Urothelium cell line (cell line): Measurements from ENCODE around the gene IQCH.

Experiments used
- DNase-seq: peaks from one replicate; pipeline ENCODE4 v3.0.0; 2011; ENCODE audit warnings: low spot score, mixed read lengths
- FAIRE-seq: peaks from 2 replicates; lab custom pipeline; 2011; peaks lifted over from hg19 to GRCh38; lab: Jason Lieb, UNC

Gene IQCH

DNA sequence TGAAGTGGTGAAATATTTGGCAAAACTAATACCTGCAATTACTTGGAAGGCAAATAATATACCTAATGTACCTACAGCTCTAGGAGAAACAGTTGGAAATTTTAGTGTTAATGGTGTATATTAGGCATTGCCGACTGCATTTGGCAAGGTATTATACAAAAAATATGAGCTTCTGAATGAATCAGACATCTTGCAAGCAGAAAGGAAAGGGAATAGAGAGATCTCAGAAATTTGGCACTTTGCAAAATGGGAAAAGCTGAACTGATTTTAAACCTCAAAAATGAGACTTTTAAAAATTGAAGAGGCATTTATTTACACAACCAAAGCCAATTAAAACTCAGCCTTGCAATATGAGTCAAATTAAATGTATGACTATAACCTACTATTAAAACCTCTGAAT is 226.2 kb downstream of the IQCH start:
- DNase-seq (no peak), FAIRE-seq (no peak)

DNA sequence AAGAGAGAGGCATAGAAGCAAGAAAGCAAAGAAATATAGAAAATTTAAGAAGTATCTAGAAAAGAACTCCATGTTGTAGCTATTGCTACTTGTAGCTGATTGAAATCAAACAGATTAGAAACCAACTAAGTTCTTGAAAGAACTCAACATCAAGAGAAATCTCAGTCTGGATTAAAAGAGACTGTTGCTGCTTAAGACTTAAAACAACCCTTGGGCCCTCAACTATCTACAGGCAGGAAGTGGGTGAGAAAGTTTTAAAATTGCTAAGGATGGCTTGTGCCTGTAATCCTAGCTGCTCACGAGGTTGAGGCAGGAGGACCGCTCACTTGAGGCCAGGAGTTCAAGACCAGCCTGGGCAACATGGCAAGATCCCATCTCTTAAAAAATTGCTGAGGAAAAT is 227.1 kb downstream of the IQCH start:
- FAIRE-seq (no peak), DNase-seq (no peak)

DNA sequence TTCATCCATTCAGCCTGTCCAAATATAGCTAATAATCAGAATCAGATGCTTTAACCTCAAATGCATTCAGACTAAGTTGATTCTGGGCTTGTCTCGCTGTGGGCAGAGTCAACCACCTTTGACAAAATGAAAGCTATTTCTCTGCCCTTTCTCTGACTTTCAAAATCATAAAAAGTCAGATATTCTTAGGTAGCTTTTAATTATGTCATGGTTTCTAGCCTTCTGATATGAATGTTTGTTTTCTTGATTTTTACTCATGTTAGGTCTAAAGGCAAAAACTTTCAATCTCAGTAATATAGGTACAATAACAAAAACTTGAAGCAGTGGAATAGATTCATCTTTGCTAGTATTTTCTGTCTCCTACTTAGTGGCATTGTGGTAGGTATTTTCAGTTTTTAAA is 241.0 kb downstream of the IQCH start:
- FAIRE-seq (no peak), DNase-seq (no peak)

DNA sequence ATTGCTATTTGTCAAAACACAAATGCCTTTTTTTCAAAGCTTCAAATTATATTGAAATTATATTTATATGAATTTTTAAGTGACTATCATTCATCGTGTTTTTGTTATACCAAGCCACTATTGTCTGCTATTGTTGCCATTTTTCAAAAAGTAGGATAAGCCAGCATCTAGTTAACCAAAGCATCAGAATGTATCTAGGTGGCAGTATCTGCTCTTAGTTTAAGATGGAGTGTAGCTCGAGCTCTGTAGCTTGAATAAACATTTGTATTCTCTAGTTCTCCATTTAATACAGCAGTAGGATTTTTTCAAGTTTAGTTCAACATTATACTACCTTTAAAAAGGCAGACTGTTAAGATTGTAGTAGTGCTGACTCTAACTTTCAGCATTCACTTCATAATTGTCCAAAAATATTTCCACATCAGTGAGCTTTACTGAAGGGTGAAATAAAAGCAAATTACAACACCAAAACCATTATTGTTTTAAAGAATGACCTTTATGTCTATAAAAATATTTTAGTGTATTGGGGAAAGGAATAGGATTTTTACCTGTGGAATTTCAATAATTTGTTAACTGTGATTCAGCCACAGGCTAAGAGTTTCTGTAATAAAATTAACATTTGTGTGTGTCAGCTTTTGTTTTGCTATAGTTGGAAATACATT is 246.7 kb downstream of the IQCH start:
- FAIRE-seq: no peak
- DNase-seq: no peak

DNA sequence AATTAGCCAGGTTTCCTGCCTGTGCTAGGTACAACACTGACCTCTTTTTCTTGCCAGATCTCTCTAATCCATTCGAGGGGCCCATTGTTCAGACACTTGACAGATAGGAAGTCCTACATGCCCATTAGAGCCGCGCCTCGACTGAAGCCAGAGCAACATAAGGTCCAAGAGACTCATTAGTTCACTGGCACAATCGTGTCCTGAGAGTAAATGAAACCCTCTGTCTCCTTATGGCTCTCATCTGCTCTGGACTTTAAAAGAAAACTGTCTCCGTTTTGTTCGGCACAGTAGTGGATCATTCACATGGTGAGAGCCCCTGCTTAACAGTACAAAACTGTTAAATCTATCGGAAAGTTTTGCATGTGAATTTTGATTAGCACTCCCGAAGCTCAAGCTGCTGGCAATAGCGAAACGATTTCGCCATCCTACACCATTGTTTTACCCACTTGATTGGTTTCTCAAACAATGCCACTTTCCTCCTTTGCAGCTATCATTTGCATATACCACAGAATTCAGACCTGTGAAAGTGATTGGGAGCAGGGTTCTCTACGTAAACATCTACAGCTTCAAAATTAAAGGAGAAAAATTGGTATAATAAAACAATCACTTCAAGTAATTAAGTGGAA is 247.4 kb downstream of the IQCH start:
- DNase-seq (no peak), FAIRE-seq (no peak)

DNA sequence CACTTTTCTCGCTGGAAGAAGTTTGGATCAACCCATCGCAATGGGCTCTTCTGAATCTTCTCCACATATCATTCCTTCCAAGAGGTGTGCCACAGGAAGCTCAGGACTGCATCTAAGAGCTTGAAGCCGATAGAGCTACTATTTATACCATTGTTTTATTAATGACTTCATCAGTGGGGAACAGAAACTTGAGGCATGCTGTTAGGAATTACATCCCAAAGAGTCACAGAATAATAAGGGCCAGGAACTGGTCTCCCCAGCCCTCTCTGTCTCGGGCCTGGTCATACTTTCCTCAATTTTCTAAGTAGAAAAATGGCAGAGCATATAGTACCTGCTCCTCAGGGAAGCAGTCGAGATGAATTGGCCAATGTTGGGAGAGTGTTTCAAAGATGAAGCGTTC is 249.5 kb downstream of the IQCH start:
- FAIRE-seq (no peak), DNase-seq (no peak)

DNA sequence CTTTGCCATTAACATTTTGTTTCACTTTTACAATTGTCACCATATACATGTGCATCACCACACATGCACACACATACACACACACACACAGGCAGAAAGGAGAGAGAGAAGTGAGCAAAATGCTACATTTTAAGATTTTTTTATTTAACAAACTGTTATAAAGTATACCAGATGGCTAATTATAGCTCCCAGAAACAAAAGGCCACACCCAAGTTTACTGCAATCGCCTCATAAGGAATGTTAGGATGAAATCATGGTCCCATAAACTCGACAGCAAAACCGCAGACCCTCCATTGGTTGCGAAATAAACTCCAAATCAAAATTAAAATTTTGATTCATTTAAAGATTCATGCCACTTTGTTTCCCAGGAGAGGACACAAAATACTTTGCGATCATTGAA is 250.2 kb downstream of the IQCH start:
- FAIRE-seq: peak; percentile 46
- no peak for DNase-seq

DNA sequence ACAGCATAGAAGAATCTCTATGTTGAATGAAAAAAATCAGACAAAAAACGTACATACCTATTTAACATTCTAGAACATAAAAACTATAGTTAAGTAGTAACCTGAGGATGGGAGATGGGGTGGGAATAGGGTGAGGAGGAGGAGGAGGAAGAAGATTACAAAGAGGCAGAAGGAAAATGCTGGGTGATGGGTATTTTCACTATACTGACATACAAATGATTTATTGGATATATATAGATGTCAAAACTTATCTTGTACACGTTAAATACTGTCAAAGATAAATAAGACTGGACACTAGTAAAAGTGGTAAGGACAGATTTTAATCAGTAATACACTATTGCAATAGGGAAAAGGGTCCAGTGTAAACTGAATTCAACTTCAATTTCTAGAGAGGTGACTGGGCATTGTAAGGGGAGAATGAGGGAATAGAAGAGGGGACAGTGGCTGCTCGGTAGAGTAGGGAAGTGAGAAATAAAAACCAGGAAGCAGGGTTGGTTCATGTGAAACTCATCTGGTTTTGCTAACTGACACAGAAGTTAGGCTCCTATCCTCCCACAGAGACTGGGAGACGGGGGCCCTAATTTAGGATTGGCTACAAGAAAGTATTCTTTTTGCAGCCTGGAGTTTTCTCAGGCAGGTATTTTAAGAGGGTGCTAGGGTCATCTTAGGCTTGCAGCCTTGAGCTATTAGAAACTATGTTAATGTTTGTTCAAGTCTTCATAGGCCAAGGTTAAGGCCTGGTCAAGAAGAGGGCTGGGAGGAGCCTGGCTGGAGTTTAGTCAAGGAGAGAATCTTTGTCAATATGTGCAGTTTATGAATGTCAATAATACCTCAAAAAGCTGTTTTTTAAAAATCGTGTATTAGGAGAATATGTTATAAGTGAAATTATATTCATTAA is 251.3 kb downstream of the IQCH start:
- FAIRE-seq (no peak), DNase-seq (no peak)

DNA sequence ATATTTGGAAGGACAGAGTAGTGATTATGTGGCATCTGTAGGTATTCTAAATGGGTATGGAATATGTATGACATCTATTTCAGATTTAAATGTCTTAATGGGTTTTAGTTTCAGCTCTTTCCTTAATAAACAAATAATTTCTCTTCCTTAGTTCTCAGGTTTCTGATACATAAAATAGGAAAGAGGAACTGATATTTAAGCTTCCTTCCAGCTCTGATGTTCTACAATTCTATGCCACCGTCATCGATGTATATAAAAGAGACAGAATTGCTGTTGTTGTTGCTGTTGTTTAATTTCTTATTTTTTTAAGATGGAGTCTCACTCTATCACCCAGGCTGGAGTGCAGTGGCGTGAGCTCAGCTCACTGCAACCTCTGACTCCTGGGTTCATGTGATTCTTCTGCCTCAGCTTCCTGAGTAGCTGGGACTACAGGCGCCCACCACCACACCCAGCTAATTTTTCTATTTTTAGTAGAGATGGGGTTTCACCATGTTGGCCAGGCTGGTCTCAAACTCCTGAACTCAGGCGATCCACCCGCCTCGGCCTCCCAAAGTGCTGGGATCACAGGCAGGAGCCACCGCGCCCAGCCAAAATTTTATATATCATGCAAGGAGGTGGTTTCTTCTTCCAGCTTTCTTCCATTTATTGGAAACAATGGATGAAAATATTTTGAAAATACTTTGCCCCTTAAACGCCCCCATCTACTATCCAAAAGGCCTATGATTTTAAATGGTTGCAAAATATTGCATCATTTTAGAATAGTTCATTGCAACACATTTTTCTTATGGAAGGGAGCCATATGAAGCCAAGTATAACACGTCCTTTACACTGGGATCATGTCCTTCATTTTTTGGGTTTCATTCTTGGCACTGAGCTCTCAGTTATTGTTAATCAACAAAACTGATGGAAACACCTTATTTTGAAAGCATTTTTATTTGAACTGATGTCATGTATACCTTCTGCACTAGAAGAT is 252.5 kb downstream of the IQCH start:
- FAIRE-seq (no peak), DNase-seq (no peak)

DNA sequence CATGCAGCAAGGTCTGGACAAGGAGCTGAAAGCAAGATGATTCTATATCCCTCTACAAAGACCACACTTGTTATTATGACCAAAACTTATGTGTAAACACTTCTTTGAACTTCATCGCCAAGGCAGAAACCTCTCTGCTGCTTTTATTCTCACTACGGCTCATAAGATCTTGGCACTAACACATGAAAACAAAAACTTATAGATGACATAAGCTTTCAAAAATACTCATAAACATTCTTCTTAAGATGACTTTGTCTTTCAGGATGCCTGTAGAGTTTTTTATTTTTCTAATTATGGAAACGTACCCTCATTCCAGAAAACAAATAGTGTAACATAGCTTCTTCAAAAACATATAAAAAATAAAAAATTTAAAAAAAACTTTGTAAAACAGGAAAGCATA is 253.8 kb downstream of the IQCH start:
- no peak for FAIRE-seq
- DNase-seq: no peak

DNA sequence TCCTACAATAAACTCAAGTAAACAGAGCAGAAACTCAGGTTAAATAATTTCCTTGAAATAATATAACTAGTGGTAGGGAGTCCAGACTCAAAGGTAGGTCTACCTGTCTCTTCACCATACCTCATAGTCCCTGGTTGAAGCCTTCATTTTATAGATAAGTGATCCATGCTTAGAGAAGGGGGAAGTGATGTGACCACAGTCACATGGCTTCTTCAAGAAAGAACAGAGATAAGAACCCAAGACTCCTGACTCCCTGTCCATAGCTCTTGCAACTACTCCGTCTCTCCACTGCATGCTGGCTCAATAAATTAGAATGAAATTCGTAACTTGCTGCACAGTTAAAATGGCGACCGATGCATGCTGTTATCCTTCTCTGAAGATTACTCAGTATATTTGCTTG is 255.3 kb downstream of the IQCH start:
- FAIRE-seq: no peak
- DNase-seq: no peak

DNA sequence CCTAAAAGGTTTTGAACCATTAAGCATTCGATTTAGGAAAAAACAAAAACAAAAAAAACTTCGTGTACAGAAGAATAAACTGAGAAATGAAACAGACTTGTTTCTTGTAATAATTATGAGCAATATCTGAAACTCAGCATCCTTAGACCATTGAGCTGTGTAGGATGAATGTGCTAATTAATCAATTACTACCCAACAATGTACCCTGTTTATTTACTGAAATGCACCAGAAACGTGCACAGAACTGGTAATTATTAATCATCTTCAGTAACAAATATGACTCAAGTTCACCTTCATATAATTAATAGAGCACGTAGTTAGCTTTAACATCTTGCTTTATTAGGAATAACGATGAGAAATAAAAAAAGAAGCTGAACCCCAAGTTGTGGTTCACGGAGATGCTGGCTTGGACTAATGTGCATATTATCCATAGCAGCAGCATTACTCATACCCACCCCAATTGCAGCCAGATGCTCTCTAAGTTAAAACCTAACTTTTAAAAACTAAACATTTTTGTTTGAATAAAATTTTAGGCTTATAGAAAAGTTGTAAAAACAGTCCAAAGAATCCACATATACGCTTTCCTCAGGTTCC is 256.1 kb downstream of the IQCH start:
- DNase-seq (no peak), FAIRE-seq (peak; percentile 40)

DNA sequence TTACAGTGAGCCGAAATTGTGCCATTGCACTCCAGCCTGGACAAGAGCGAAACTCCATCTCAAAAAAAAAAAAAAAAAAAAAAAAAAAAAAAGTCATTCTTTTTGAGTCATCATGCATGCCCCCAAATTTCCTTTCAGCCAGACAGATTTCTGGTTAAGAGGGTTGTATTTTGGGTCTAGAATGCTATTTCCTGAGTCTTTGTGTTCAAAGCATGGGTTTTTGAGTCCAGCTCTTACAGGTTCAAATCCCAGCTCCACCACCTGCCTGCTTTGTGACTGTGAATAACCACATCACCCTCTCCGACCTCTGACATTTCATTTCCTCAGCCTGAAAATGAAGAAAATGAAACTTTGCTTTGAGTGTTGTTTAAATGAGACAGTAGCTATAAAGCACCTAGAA is 257.0 kb downstream of the IQCH start:
- DNase-seq: no peak

DNA sequence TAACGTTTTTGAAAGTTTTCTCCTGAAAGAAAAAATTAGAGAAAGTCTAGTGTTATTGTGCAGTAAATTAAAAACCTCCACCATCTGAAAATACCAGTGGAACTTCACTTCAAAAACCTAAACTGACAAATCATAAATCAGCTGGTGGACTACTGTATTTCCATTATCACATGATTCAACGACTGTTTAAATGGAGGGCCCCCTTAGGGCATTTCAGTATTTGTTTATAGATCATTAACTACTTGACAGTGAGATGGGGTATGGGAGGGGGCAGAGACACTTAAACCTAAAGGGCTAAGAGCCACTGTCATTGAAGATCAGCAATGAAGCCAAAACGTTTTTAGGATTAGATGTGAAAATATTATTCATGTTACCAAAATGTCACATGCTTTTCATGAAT is 257.6 kb downstream of the IQCH start:
- no peak for DNase-seq
- no peak for FAIRE-seq

More for the DNA sequence above, 257.0 kb downstream of the IQCH start:
- FAIRE-seq: no peak

DNA sequence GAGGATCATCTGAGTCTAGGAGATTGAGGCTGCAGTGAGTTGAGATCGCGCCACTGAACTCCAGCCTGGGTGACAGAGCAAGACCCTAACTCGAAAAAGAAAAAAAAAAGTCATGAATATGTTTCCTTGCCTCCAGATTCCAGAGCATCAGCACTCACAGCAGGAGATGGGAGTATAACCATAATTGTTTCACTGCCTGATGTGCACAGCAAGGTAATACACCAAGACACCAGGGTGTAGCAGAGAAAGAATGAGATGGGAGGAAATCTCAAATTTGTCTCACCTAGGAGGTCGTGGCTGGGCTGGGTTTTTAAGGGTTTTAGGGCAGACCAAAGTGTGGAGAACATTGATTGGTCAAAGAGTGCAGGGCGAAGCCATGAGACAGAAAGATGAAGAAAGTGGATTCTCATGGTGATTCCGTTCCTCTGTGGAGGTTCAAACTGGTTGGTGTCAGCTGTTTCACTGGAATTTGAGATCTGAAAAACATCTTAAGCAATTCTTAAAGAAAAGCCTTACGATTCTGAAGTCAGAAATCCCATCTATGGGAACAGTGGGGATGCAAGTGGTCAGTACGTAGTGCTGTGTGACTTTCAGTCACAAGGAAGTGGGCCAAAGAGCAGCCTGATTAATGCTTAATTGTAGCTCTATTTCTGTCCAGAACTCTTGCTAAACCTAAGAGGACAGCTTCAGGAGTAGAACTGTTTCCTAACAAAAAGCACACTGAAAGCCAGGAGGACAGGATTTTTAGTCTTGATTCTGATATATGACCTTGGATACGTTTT is 258.5 kb downstream of the IQCH start:
- FAIRE-seq (no peak), DNase-seq (no peak)

DNA sequence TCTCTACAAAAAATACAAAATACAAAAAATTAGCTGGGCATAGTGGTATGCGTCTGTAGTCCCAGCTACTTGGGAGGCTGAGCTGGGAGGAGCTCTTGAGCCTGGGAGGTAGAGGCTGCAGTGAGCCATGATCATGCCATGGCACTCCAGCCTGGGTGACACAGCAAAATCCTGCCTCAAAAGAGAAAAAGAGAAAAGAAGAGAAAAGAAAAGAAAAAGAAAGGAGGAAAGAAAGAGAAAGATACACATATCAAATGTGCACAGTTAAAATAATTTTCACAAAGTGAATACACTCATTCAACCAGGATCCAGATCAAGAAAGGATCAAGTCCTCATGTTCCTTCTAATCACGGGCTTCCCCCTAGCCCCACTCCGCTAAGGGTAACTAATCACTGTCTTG is 260.5 kb downstream of the IQCH start:
- DNase-seq (no peak), FAIRE-seq (no peak)

DNA sequence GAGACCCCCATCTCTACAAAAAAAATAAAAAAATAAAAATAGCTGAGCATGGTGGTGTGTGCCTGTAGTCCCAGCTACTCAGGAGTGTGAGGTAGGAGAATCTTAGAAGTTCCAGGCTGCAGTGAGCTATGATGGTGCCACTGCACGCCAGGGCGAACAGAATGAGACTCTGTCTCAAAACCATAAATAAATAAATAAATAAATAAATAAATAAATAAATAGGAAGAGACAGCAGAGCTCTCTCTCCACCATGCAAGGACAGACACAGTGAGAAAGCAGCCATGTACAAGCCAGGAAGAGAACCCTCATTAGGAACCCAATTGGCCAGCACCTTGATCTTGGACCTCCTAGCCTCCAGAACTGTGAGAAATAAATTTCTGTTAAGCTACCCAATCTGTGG is 261.0 kb downstream of the IQCH start:
- FAIRE-seq: no peak
- no peak for DNase-seq

DNA sequence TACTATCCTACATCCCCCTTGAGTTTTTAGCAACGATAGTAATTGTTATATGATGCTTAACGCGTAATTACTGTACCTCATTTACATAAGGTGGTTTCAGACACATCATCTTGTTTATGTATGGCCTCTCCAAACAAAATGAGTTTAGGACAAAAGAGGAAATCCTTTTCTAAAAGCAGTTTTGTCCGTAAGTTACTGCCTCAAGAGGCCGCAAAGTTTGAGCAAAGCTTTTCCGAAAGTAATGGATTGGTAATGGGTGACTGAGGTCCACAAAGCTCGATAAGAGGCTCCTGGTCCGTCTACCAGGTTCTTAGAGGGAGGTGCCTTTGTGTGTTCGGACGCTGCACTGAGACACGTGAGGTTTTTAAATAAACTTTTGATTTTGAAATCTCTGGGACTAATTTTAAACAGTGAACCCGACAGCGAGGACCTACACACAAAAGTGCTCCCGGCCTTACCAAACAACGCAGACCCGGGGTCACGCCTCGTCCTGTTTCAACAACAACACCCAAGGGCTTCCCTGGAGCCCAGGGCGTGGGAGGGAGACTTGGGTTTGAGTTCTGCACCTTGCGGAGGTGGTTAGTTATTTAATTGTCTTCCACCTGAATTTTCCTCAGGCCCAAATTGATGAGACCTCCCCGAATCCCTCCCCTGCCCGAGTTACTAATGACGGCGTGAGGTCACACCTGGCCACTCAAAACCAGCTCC is 265.9 kb downstream of the IQCH start:
- DNase-seq (no peak), FAIRE-seq (no peak)
